Endothelial cell of hepatic sinusoid (primary cell): Measurements from ENCODE around the gene PRKN.
"Not testable (repeated sequence)": the region's sequence is repeated elsewhere in the genome, so short reads cannot be mapped to it uniquely, and the experiment has no call there.

Experiments used
- in situ Hi-C: cut with HindIII; loops from 2 replicates; pipeline ENCODE4 v1.10.0; 2017; ENCODE audit warnings: low sequenced_read_pairs

Gene PRKN

GRCh38 chr6:161316531-161316930 is 1411.0 kb downstream of the PRKN start:
- in situ Hi-C loops, result no loop called here

DNA sequence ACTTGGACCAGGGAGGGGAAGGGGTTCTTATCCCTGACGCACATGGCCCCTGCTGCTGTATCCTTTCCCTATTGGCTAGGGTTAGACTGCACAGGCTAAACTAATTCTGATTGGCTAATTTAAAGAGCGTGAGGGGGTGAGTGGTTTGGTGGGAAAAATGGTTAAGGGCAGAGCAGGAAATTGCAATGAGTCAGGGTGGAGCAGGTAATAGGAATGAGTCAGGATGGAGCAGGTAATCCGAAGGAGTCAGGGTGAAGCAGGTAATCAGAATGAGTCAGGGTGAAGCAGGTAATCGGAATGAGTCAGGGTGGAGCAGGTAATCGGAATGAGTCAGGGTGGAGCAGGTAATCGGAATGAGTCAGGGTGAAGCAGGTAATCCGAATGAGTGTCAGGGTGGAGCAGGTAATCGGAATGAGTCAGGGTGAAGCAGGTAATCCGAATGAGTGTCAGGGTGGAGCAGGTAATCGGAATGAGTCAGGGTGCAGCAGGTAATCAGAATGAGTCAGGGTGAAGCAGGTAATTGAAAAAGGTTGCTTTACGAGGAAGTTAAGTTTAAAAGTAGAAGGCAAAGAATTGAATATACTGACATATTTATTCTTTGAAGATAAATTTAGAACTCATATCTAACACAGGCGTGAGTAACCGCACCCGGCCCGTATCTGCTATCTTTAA is 1412.2 kb downstream of the PRKN start:
- in situ Hi-C loops, result not testable (repeated sequence)

- in situ Hi-C loops, result not testable (repeated sequence)
These were observed 1412.9 kb downstream of the PRKN start for GRCh38 chr6:161314541-161315245.

DNA sequence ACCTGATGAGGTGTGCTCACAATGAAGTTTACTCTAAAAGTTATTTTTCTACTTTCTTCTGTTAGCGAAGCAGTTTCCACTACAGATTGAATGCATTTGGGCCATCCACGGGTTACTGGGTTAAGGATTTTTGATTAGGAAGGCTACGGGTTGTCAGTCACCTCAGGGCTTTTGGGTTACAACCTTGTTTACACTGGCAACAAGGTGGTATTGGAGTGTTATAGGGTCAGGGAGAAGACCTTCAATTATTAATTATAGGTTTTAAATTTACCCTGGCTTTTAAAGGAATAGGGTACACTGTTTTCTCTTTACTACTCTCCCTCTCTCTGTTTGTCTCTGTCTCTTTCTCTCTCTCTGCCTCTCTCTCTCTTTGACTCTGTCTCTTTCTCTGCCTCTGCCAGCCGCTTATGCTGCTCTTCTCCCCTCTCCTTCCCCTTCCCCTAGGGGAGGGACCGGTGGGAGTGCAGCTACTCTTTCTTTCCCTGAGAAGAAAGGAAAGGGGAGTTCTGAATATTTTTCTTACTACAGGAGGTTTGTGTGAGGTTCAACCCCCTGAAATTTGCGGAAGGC is 1413.5 kb downstream of the PRKN start:
- in situ Hi-C loops, result no loop called here

DNA sequence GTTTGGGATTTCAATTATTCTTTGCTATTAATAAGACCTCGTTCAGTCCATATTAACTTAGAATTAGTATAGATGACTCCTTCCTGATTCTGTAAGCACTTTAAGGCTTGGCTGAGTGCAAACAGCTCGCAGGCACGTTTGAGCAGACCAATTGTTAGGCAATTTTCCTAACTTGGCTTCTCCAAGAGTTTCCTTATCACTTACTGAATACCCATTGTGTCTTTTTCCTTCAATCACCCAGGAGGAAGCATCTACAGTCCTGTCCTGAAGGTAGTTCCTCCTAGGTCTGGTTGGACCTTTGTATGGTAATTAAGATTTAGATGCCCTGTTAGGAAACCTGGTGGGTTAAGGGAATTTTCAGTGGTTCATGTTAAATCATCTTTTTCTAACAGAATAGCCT is 1414.1 kb downstream of the PRKN start:
- in situ Hi-C loops, result not testable (repeated sequence)

GRCh38 chr6:161309774-161310173 is 1417.8 kb downstream of the PRKN start:
- in situ Hi-C loops, result not testable (repeated sequence)

GRCh38 chr6:161308075-161308655 is 1419.4 kb downstream of the PRKN start:
- in situ Hi-C loops, result no loop called here

DNA sequence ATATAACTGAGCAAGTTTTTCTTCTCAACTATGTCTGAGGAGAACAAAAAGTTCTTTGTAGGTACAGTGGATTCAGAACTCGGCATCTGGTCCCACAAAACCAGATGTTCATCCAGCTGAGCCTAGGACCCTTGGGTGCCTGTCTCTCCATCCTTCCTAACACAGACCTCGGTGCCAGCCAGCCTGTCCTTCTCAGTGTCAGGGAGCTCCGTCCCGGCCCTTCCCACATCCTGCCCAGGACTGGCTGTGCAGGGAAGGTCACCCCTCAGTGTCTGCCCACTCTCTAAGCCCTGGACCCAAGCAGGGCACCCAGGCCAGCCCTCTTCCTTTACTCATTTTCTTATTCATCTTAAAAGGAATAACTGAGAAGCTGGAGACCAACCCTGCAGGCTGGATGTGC is 1421.7 kb downstream of the PRKN start:
- in situ Hi-C loops, result no loop called here

GRCh38 chr6:161303628-161304340 is 1423.8 kb downstream of the PRKN start:
- in situ Hi-C loops, result no loop called here

GRCh38 chr6:161302949-161303348 is 1424.6 kb downstream of the PRKN start:
- in situ Hi-C loops, result no loop called here

GRCh38 chr6:161301338-161301737 is 1426.2 kb downstream of the PRKN start:
- in situ Hi-C loops, result no loop called here

DNA sequence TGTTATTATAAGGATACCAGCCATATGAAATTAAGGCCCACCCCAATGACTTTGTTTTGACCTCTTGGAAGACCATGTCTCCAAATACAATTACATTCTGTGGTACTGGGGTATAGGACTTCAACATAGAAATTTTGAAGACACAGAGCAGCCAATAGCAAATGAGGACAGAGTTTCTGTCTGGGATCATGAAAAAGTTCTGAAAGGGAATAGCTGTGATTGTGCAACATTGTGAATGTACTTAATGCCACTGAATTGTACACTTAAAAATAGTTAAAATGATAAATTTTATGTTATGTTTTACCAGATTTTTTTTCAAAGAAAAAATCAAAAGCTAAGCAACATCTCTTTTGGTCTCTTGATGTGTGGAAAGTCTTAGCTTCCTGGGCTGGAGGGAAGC is 1426.7 kb downstream of the PRKN start:
- in situ Hi-C loops, result no loop called here

DNA sequence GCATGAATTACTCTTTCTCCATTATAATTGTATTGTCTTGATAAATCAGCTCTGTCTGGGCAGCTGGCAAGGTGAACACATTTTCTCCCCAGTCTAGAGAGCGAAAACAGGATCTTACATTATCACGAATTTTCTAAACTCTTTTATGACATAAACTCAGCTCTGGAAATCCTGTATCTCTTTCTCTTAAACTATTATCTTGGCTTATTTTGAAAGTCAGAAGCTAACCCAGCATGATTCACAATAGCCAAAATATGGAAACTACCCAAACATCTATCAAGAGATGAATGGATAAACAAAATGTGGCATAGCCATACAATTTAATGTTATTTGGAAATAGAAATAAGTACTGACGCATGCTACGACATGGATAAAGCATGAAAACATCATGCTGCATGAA is 1427.8 kb downstream of the PRKN start:
- in situ Hi-C loops, result no loop called here
